Gastroesophageal sphincter (tissue), 4 donors: ENCODE results near the gene USP32. TPM values are rescaled to one million over a fixed set of nuclear protein-coding genes. Genes with fewer than 3 reads are reported as not detected.
"Not testable (repeated sequence)": the region's sequence is repeated elsewhere in the genome, so short reads cannot be mapped to it uniquely, and the experiment has no call there.

ENCODE experiments used
- ATAC-seq: fragments of 150-250 bp; one replicate; pipeline ENCODE4 v1.9.1; 2016; ENCODE audit warnings: mild to moderate bottlenecking, moderate library complexity
- H3K27ac ChIP-seq, 4 donors: fragments of 200-600 bp; sonication (generic) in 3 of 4; 1 replicate in 3 of 4; 2 replicates in 1 of 4; pipeline ENCODE4 v1.5.1; 2016 to 2019
- H3K27me3 ChIP-seq: fragments of 200-600 bp; sonication (generic); one replicate; pipeline ENCODE4 v1.5.1; 2019
- H3K36me3 ChIP-seq, 2 donors: fragments of 200-600 bp; sonication (generic); one replicate each; pipeline ENCODE4 v1.5.1; 2019; ENCODE audit warnings: control low read depth in 1 of 2
- H3K4me1 ChIP-seq, 3 donors: fragments of 200-600 bp; sonication (generic); 1 replicate in 2 of 3; 2 replicates in 1 of 3; pipeline ENCODE4 v1.5.1; 2016 to 2019; ENCODE audit warnings: control low read depth in 2 of 3
- H3K4me3 ChIP-seq, 2 donors: fragments of 200-600 bp; sonication (generic); one replicate each; pipeline ENCODE4 v1.5.1; 2019; ENCODE audit warnings: mild to moderate bottlenecking in 1 of 2, moderate library complexity in 1 of 2
- H3K9me3 ChIP-seq, 3 donors: fragments of 200-600 bp; sonication (generic); one replicate each; pipeline ENCODE4 v1.5.1; 2017 to 2019; ENCODE audit warnings: control low read depth in 2 of 3
- EP300 ChIP-seq: sonication (generic); formaldehyde crosslinking; IDR thresholded peaks from one replicate; pipeline ENCODE4 v1.6.1; 2017; ENCODE audit warnings: antibody characterized with exemption, mild to moderate bottlenecking
- POLR2A ChIP-seq, 2 donors: fragments of 450-650 bp; IDR thresholded peaks; one replicate each; pipeline ENCODE4 v1.6.1; 2017; ENCODE audit warnings: antibody characterized with exemption in 2 of 2, mild to moderate bottlenecking in 2 of 2, moderate library complexity in 1 of 2
- POLR2AphosphoS5 ChIP-seq: sonication (generic); formaldehyde crosslinking; IDR thresholded peaks from one replicate; pipeline ENCODE4 v1.6.1; 2017; ENCODE audit warnings: antibody characterized with exemption
- WGBS, 2 donors: methylation state at CpG; one replicate each; pipeline ENCODE4 v1.1.5; 2018; ENCODE audit warnings: low coverage in 1 of 2; 5-methylcytosine and 5-hydroxymethylcytosine counted together
- total RNA-seq, 4 donors: library from RNA; depleted of rRNA; stranded (reverse); fragments of >200 nt; gene quantifications; one replicate each; pipeline ENCODE4 v1.1.0, GENCODE V29; 2016
- TF ChIP-seq, protein P1 (sequence below), 4 experiments: fragments of 200-600 bp in 2 of 4; fragments of 450-650 bp in 2 of 4; sonication (generic) in 1 of 4; IDR thresholded peaks; one replicate each; pipeline ENCODE4 v1.5.1; 2017 to 2019; ENCODE audit warnings: antibody characterized with exemption in 4 of 4, mild to moderate bottlenecking in 2 of 4, moderate library complexity in 2 of 4

USP32 gene
- total RNA-seq, 4 donors from 2014 or later: 44.1 to 55.5 (median 51.4) TPM

DNA sequence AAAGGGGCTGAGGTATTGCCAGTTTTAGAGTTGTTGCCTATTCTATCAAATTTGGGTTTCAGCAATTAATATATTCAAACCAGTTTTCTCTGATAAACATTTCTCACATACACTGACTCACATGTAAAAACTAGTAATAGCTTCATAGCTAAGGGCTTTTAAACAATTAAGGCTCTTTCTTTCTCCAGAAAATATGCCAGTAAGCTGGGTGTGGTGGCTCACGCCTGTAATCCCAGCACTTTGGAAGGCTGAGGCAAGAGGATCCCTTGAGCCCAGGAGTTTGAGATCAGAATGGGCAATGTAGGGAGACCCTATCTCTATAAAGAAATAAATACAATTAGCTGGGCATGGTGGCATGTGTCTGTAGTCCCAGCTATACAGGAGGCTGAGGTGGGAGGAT lies 193.3 kb downstream of the USP32 start:
- H3K4me1 ChIP-seq, H3K27me3 ChIP-seq, ATAC-seq, H3K27ac ChIP-seq, H3K4me3 ChIP-seq, H3K9me3 ChIP-seq: not testable (repeated sequence)
- H3K36me3 ChIP-seq: peaks cover 0 to 62% of the 10 kb centered on the region in 2 donors
- WGBS, 2 donors: 71 to 89% methylated on average over 1 of the region's 1 CpG

DNA sequence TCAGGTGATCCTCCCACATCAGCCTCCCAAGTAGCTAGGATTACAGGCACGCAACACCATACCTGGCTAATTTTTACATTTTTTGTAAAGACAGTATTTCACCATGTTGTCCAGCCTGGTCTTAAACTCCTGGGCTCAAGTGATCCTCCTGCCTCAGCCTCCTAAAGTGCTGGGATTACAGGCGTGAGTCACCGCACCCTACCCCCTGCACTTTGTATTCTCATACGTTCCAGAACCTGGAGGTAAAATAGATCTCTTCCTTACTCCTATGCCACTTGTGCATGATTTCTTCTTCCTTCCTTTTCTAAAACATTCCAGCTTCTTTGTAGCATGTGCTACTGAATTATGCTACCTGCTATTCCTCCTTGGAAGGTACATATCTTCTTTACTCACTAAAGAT lies 197.8 kb downstream of the USP32 start:
- peaks cover 0 to 99% of the 10 kb centered on the region in 2 donors for H3K36me3 ChIP-seq
- WGBS, 2 donors: 93 to 94% methylated on average over 3 to 4 of the region's 4 CpGs
- ATAC-seq: not testable (repeated sequence)

DNA sequence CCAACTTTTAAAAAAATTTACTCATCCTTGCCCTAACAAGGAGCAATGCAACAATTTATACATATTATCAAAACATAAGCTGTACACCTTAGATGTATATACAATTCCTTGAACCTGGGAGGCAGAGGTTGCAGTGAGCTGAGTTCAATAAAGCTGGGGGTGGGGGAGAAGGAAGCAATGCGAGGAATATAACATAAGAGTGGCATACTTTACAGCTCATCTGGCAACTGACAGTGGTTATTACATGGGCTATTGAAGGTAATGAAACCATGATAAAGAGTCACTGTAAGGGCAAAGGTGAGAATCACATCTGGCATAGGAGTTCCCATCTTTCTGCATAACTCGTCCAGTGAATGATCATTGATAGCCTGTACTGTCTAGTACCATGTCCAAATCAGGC lies 198.5 kb downstream of the USP32 start:
- Histone ChIP-seq H3K27ac (no peak overlapping the region), H3K4me3 (no peak overlapping the region), H3K9me3 (no peaks in the 10 kb centered on the region), H3K27me3 (no peaks in the 10 kb centered on the region), H3K36me3 (peaks cover 0 to 100% of the 10 kb centered on the region in 2 donors), H3K4me1 (no peaks in the 10 kb centered on the region)
- ATAC-seq: no peak
- 77 to 83% methylated on average over 1 to 2 of the region's 2 CpGs for WGBS, 2 donors
- TF ChIP-seq EP300 (no peak), POLR2AphosphoS5 (no peak), POLR2A (IDR thresholded peaks at IDR 0.05) (no peak)
- TF ChIP-seq, protein P1, sequence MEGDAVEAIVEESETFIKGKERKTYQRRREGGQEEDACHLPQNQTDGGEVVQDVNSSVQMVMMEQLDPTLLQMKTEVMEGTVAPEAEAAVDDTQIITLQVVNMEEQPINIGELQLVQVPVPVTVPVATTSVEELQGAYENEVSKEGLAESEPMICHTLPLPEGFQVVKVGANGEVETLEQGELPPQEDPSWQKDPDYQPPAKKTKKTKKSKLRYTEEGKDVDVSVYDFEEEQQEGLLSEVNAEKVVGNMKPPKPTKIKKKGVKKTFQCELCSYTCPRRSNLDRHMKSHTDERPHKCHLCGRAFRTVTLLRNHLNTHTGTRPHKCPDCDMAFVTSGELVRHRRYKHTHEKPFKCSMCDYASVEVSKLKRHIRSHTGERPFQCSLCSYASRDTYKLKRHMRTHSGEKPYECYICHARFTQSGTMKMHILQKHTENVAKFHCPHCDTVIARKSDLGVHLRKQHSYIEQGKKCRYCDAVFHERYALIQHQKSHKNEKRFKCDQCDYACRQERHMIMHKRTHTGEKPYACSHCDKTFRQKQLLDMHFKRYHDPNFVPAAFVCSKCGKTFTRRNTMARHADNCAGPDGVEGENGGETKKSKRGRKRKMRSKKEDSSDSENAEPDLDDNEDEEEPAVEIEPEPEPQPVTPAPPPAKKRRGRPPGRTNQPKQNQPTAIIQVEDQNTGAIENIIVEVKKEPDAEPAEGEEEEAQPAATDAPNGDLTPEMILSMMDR (IDR thresholded peaks at IDR 0.05): no peak

More for the DNA sequence above, 197.8 kb downstream of the USP32 start:
- not testable (repeated sequence) for H3K9me3 ChIP-seq, H3K27ac ChIP-seq, H3K4me3 ChIP-seq, H3K27me3 ChIP-seq, H3K4me1 ChIP-seq

DNA sequence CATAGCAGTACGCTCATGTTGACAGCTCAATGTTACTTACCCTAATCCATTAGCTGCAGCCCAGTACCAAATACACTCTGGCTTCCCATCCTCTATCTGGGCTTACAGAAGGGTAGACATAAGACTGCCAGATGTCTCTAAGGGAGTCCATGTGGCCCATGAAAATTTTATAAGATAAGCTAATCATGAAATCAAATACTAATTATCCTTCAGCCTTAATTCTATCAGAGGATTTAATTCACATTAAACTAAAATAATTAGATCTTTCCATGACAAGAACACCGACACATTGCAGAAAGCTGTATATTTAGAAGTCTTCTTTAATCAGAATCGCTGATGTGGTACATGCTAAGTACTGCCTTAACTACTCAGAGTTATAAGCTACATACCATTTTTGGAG lies 198.9 kb downstream of the USP32 start:
- not testable (repeated sequence) for H3K4me1 ChIP-seq
- WGBS, 2 donors: 87 to 96% methylated on average over 3 of the region's 3 CpGs
- peaks cover 0 to 99% of the 10 kb centered on the region in 2 donors for H3K36me3 ChIP-seq

DNA sequence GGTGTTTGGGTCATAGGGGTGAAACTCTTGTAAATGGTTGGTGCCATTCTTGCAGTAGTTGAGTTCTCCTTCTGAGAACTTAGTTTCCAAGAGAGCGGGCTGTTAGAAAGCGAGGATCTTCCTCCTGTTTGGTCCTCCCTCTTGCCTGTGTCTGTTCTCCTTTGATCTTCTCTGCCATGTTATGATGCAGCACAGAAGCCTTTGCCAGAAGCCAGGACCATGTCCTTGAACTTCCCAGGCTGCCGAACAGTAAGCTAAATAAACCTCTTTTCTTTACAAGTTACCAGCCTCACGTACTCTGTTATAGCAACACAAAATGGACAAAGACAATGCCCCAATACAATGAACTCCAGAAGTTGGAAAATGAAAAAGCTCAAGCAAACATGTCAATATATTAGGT lies 201.9 kb downstream of the USP32 start:
- not testable (repeated sequence) for H3K4me1 ChIP-seq, H3K27me3 ChIP-seq, H3K27ac ChIP-seq, H3K9me3 ChIP-seq, H3K4me3 ChIP-seq, ATAC-seq
- H3K36me3 ChIP-seq: peaks cover 0 to 97% of the 10 kb centered on the region in 2 donors
- WGBS, 2 donors: 100% methylated on average over 1 to 3 of the region's 4 CpGs

More for the DNA sequence above, 198.9 kb downstream of the USP32 start:
- not testable (repeated sequence) for H3K27ac ChIP-seq, ATAC-seq, H3K9me3 ChIP-seq, H3K27me3 ChIP-seq, H3K4me3 ChIP-seq

DNA sequence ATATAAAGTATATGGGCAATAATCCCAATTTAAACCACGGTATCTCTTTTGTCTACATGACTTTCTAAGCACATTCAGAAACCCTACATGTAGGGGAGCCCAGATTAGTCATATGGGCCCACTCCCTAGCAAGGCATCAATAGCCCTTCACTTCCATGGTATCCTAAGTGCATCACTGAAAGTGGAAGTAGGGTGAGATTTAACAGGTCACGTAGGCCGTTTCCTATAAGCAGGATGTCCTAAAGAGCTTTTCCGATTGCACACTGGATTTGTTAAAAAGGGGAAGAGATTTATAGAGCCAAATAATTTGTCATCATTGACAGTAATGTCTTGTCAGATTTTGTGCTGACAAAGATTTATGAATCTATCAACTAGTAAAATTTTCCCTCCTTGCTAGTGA lies 203.2 kb downstream of the USP32 start:
- 86 to 92% methylated on average over 3 to 4 of the region's 4 CpGs for WGBS, 2 donors
- Histone ChIP-seq H3K4me1 (no peaks in the 10 kb centered on the region), H3K27ac (no peak overlapping the region), H3K9me3 (no peaks in the 10 kb centered on the region), H3K27me3 (no peaks in the 10 kb centered on the region), H3K4me3 (no peak overlapping the region), H3K36me3 (peaks cover 0 to 97% of the 10 kb centered on the region in 2 donors)
- ATAC-seq: no peak
- TF ChIP-seq POLR2AphosphoS5 (no peak), POLR2A (IDR thresholded peaks at IDR 0.05) (no peak), EP300 (no peak)
- TF ChIP-seq, protein P1 (IDR thresholded peaks at IDR 0.05): no peak

DNA sequence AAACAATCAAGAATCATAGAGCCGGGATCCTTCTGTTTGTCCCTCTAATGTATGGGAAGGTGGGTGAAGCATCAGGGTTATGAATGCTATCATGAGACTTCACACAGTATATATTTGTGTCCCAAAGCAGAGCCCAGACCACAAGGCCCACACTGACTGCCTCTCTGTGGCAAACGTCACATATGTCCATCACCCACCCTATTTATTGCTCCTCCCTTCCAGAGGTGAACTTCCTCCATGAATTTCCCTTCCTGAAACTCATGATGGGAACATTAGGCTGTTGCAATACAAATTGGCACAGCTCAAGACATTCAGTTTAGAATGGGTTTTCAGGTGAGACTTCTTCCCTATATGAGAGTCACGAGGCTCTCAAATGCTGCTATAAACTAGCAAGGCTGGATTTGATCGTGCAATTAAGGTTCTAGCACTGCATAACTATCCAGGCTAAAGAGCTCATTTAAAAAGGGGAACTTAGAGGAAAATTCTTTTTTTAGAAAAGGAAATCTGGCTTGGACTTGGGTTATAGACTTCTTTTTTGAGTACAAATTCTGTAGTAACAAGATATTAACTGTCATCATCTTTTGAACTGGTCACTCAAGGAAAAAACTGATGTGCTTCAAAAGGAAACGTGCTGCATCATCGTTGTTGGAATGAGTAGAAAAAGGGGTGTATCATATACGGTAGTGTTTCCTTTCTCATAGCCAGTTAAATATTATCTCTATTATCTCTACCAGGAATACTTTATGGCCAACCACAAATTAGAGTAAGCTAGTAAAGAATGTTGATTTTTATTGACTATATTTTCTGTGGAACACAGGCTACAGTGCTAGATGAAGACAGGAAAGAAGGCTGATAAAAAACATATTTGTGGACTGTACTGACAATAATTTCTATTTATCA lies 204.8 kb downstream of the USP32 start:
- not testable (repeated sequence) for H3K4me1 ChIP-seq, H3K9me3 ChIP-seq, H3K27me3 ChIP-seq, H3K27ac ChIP-seq, ATAC-seq, H3K4me3 ChIP-seq
- WGBS, 2 donors: 80 to 82% methylated on average over 5 of the region's 7 CpGs
- H3K36me3 ChIP-seq: peaks cover 0 to 97% of the 10 kb centered on the region in 2 donors

DNA sequence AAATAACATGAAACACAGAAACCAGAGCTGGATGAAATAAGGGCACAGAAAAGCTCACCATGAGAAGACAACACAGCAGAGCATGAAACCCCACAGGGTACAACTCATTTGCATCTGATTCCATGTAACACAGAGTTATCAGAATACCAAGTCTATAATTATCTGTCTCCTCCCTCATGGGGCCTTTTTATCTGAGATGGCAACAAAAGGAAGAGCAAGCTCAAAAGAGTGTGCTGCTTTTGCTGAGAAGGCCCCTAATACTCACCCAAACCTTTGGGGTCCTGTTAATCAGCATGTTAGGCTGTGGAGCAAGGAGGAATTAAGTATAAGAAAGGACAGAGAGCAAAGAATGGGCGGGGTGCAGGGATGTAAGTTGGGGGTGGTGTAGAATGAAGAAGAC lies 205.6 kb downstream of the USP32 start:
- peaks cover 0 to 97% of the 10 kb centered on the region in 2 donors for H3K36me3 ChIP-seq
- H3K4me3 ChIP-seq, H3K9me3 ChIP-seq, H3K27me3 ChIP-seq, H3K4me1 ChIP-seq, ATAC-seq, H3K27ac ChIP-seq: not testable (repeated sequence)
- WGBS, 2 donors: 77 to 80% methylated on average over 1 of the region's 1 CpG

DNA sequence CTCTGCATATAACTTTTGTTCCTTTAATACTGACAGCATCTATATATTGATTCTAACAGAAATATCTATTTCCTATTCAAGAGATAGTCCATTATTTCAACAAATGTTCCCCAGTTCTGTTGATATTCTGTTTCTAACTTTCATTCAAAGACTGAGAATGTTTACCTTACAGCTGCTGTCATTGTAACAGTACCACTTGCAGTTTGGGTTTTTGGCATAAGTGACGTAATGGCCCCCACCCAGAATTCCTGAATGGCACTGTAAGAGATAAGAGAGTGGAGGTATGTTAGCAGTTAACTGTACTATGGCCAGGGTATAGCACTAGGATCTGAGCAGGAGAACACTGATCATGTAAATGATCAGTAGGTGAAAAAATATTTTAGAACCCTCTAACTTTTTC lies 211.6 kb downstream of the USP32 start:
- not testable (repeated sequence) for H3K9me3 ChIP-seq, H3K27me3 ChIP-seq, H3K27ac ChIP-seq, ATAC-seq, H3K4me1 ChIP-seq, H3K4me3 ChIP-seq
- 88% methylated on average over 1 of the region's 1 CpG for whole genome bisulfite sequencing, 2 donors
- H3K36me3 ChIP-seq: peaks cover 0 to 94% of the 10 kb centered on the region in 2 donors

DNA sequence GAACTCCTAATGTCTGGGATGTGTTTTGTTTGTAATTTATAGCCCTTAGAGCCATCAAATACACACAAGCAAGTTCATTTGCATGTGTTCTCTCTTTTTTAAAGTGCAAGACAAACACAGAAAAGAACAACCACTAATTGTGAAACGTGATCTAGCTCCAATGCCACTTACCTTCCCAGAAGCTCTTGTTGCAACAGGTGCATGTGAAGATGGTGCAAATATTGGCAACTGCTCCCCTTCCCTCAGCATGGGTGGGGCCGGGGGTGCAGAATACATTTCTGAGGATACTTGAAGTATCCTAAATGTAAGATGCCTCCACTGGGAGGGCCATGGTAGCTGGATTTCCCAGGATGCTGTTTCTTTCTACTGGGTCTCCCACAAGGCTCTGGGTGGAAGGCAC lies 213.8 kb downstream of the USP32 start:
- not testable (repeated sequence) for ATAC-seq, H3K4me3 ChIP-seq, H3K27me3 ChIP-seq, H3K9me3 ChIP-seq, H3K27ac ChIP-seq, H3K4me1 ChIP-seq
- WGBS, 2 donors: 75 to 100% methylated on average over 1 to 2 of the region's 2 CpGs
- H3K36me3 ChIP-seq: peaks cover 0 to 72% of the 10 kb centered on the region in 2 donors

DNA sequence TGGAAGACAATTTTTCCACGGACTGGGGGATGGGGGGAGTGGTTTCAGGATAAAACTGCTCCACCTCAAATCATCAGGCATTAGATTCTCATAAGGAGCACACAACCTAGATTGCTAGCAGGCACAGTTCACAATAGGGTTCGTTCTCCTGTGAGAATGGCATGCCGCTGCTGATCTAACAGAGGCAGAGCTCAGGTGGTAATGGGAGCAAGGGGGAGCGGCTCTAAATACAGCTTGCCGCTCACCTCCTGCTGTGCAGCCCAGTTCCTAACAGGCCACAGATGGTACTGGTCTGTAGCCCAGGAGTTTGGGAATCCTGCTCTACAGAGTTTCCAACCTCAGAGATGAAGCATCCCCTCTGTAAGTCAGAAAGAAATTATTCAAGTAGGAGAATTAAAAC lies 215.2 kb downstream of the USP32 start:
- H3K36me3 ChIP-seq: peaks cover 0 to 58% of the 10 kb centered on the region in 2 donors
- not testable (repeated sequence) for H3K27me3 ChIP-seq, H3K9me3 ChIP-seq, H3K4me3 ChIP-seq, ATAC-seq, H3K27ac ChIP-seq, H3K4me1 ChIP-seq
- WGBS, 2 donors: 70 to 92% methylated on average over 2 of the region's 5 CpGs
